Measurements from ENCODE around the gene HMOX1. TPM values are rescaled to one million over a fixed set of nuclear protein-coding genes. Genes with fewer than 3 reads are reported as not detected.

HMOX1 gene
- total and polyA plus RNA-seq, 2 of the 8 experiments (the other 6 are each of a cell fraction or from before 2014, with no cell fraction given) = 25.0 to 41.6 TPM

DNA sequence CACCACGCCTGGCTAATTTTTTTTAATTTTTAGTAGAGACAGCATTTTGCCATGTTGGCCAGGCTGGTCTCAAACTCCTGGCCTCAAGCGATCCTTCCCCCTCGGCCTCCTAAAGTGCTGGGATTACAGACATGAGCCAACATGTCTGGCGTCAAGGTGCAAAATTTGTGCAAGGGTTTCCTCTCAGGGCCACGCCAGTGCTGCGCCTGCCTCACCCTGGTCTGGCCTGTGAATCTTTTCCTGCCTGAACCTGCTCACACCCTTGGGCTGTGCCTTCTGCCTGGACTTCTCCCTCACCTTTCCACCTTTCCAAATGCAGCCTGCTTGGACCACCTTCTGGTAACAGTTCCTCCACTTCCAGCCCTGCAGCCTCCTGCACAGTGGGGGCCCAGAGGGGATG lies 62.4 kb downstream of the HMOX1 start (continued):
- TF ChIP-seq, protein P1, sequence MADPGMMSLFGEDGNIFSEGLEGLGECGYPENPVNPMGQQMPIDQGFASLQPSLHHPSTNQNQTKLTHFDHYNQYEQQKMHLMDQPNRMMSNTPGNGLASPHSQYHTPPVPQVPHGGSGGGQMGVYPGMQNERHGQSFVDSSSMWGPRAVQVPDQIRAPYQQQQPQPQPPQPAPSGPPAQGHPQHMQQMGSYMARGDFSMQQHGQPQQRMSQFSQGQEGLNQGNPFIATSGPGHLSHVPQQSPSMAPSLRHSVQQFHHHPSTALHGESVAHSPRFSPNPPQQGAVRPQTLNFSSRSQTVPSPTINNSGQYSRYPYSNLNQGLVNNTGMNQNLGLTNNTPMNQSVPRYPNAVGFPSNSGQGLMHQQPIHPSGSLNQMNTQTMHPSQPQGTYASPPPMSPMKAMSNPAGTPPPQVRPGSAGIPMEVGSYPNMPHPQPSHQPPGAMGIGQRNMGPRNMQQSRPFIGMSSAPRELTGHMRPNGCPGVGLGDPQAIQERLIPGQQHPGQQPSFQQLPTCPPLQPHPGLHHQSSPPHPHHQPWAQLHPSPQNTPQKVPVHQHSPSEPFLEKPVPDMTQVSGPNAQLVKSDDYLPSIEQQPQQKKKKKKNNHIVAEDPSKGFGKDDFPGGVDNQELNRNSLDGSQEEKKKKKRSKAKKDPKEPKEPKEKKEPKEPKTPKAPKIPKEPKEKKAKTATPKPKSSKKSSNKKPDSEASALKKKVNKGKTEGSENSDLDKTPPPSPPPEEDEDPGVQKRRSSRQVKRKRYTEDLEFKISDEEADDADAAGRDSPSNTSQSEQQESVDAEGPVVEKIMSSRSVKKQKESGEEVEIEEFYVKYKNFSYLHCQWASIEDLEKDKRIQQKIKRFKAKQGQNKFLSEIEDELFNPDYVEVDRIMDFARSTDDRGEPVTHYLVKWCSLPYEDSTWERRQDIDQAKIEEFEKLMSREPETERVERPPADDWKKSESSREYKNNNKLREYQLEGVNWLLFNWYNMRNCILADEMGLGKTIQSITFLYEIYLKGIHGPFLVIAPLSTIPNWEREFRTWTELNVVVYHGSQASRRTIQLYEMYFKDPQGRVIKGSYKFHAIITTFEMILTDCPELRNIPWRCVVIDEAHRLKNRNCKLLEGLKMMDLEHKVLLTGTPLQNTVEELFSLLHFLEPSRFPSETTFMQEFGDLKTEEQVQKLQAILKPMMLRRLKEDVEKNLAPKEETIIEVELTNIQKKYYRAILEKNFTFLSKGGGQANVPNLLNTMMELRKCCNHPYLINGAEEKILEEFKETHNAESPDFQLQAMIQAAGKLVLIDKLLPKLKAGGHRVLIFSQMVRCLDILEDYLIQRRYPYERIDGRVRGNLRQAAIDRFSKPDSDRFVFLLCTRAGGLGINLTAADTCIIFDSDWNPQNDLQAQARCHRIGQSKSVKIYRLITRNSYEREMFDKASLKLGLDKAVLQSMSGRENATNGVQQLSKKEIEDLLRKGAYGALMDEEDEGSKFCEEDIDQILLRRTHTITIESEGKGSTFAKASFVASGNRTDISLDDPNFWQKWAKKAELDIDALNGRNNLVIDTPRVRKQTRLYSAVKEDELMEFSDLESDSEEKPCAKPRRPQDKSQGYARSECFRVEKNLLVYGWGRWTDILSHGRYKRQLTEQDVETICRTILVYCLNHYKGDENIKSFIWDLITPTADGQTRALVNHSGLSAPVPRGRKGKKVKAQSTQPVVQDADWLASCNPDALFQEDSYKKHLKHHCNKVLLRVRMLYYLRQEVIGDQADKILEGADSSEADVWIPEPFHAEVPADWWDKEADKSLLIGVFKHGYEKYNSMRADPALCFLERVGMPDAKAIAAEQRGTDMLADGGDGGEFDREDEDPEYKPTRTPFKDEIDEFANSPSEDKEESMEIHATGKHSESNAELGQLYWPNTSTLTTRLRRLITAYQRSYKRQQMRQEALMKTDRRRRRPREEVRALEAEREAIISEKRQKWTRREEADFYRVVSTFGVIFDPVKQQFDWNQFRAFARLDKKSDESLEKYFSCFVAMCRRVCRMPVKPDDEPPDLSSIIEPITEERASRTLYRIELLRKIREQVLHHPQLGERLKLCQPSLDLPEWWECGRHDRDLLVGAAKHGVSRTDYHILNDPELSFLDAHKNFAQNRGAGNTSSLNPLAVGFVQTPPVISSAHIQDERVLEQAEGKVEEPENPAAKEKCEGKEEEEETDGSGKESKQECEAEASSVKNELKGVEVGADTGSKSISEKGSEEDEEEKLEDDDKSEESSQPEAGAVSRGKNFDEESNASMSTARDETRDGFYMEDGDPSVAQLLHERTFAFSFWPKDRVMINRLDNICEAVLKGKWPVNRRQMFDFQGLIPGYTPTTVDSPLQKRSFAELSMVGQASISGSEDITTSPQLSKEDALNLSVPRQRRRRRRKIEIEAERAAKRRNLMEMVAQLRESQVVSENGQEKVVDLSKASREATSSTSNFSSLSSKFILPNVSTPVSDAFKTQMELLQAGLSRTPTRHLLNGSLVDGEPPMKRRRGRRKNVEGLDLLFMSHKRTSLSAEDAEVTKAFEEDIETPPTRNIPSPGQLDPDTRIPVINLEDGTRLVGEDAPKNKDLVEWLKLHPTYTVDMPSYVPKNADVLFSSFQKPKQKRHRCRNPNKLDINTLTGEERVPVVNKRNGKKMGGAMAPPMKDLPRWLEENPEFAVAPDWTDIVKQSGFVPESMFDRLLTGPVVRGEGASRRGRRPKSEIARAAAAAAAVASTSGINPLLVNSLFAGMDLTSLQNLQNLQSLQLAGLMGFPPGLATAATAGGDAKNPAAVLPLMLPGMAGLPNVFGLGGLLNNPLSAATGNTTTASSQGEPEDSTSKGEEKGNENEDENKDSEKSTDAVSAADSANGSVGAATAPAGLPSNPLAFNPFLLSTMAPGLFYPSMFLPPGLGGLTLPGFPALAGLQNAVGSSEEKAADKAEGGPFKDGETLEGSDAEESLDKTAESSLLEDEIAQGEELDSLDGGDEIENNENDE (IDR thresholded peaks at IDR 0.05; ENCODE audit: insufficient replicate concordance, low read length) = no peak
- no peak for TF ChIP-seq RNF2 (IDR thresholded peaks at IDR 0.05; ENCODE audit: borderline replicate concordance, low read depth, low read length, missing control alignments, poor library complexity, severe bottlenecking)
